ENCODE measurements around the gene CD151. TPM values are rescaled to one million over a fixed set of nuclear protein-coding genes. Genes with fewer than 3 reads are reported as not detected.

Gene CD151
- total and polyA plus RNA-seq, 4 donors: 182 to 556 (median 399) TPM

DNA sequence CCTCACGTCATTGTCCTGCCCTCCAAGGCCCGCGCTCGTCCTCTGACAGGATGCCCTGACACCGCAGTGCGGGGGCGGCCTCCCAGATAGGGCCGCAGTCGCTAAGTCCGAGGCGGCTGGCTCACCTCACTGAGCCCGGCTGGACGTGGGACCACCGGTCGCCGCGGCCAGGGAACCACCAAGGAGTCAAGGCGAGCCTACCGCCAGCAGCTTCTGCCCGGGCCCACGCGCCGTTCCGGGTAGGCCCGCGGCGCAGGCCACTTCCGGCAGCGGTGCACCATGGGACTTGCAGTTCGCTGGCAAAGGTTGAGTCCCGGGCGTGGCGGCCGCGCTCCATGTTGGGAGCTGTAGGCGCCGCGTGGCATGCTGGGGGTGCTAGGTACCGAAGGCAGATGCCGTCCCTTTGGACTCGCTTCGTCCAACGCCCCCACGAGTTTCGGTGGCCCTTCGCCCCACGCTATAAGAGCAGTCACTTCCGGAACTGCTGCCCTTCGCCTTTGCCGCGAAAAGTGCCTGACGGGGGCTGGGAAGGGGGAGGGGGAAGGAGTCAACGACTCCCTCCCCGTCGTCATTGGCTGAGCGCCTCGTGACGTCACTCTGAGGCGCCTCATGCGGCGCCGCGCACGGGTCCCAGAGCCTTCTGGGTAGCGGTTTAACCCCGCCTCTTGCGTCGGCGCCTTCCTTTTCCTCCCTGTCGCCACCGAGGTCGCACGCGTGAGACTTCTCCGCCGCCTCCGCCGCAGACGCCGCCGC is 23.3 kb upstream of the CD151 start, which contains the start of gene RPLP2:
TSS of gene RPLP2 (plus strand) at position 681 of the 753 bp plus-strand sequence. CDS start 268 bp downstream, outside the sequence.
- DNase-seq (peak; percentile 98 to 99 (median 99)), ATAC-seq (ENCODE audit: insufficient read depth, low FRiP score) (peak; percentile 91)
- no peak for TF ChIP-seq CTCF (IDR thresholded peaks at IDR 0.05; ENCODE audit: control extremely low read depth, extremely low read depth)
- peaks cover 6 to 26% (median 11%) of the 10 kb centered on the region in 5 donors for H3K4me1 ChIP-seq (ENCODE audit: control insufficient read depth in 5 of 5, insufficient read depth in 5 of 5, low read length in 5 of 5)
- no peaks in the 10 kb centered on the region for H3K27me3 ChIP-seq (ENCODE audit: control insufficient read depth in 3 of 3, insufficient read depth in 3 of 3, low read length in 2 of 3)
- H3K27ac ChIP-seq (ENCODE audit: low read depth in 1 of 2, low read length in 1 of 2): peak within 1 kb of the TSS; percentile 94 to 97
- H3K9me3 ChIP-seq (ENCODE audit: control insufficient read depth in 4 of 4, insufficient read depth in 3 of 4, low read length in 3 of 4): no peaks in the 10 kb centered on the region
- H3K4me3 ChIP-seq: peak within 1 kb of the TSS; percentile 98
- WGBS, 2 donors: 0% methylated on average over 57 to 81 of the region's 81 CpGs
- peaks cover 0 to 25% (median 14%) of the 10 kb centered on the region in 4 donors for H3K36me3 ChIP-seq (ENCODE audit: control insufficient read depth in 4 of 4, insufficient read depth in 4 of 4, low read length in 4 of 4)
- peak within 1 kb of the TSS; percentile 79 to 86 for H3K9ac ChIP-seq (ENCODE audit: insufficient read depth in 1 of 2, low read length in 2 of 2)

DNA sequence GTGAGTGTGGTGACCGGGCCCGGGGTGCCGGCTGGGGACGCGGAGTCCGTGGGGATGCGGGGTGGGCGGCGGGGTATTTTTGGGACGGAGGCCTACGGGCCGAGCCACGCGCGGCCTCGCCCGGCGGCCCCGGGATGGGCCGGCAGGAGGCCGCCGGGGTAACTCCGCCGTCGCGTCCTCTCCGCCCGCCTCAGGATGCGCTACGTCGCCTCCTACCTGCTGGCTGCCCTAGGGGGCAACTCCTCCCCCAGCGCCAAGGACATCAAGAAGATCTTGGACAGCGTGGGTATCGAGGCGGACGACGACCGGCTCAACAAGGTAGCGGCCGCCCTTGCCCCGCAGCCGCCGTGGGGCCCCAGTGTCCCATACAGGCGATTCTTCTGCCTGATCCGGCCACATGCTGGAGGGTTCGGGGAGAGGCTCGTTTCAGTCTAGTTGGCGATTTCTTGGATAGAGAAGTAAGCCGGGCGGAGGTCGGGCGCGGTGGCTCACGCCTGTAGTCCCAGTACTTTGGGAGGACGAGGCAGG is 22.6 kb upstream of the CD151 start:
- H3K4me3 ChIP-seq: peak overlapping the region; percentile 98
- H3K27me3 ChIP-seq (ENCODE audit: control insufficient read depth in 3 of 3, insufficient read depth in 3 of 3, low read length in 2 of 3): no peaks in the 10 kb centered on the region
- H3K9me3 ChIP-seq (ENCODE audit: control insufficient read depth in 4 of 4, insufficient read depth in 3 of 4, low read length in 3 of 4): no peaks in the 10 kb centered on the region
- TF ChIP-seq CTCF (IDR thresholded peaks at IDR 0.05; ENCODE audit: control extremely low read depth, extremely low read depth): no peak
- 0% methylated on average over 45 to 55 of the region's 55 CpGs for WGBS, 2 donors
- peaks cover 0 to 25% (median 14%) of the 10 kb centered on the region in 4 donors for H3K36me3 ChIP-seq (ENCODE audit: control insufficient read depth in 4 of 4, insufficient read depth in 4 of 4, low read length in 4 of 4)
- peaks cover 5 to 23% (median 9%) of the 10 kb centered on the region in 5 donors for H3K4me1 ChIP-seq (ENCODE audit: control insufficient read depth in 5 of 5, insufficient read depth in 5 of 5, low read length in 5 of 5)
- peak overlapping the region; percentile 61 to 86 for H3K9ac ChIP-seq (ENCODE audit: insufficient read depth in 1 of 2, low read length in 2 of 2)
- H3K27ac ChIP-seq (ENCODE audit: low read depth in 1 of 2, low read length in 1 of 2): peak overlapping the region; percentile 94 to 97
- DNase-seq: no peak
- no peak for ATAC-seq (ENCODE audit: insufficient read depth, low FRiP score)

DNA sequence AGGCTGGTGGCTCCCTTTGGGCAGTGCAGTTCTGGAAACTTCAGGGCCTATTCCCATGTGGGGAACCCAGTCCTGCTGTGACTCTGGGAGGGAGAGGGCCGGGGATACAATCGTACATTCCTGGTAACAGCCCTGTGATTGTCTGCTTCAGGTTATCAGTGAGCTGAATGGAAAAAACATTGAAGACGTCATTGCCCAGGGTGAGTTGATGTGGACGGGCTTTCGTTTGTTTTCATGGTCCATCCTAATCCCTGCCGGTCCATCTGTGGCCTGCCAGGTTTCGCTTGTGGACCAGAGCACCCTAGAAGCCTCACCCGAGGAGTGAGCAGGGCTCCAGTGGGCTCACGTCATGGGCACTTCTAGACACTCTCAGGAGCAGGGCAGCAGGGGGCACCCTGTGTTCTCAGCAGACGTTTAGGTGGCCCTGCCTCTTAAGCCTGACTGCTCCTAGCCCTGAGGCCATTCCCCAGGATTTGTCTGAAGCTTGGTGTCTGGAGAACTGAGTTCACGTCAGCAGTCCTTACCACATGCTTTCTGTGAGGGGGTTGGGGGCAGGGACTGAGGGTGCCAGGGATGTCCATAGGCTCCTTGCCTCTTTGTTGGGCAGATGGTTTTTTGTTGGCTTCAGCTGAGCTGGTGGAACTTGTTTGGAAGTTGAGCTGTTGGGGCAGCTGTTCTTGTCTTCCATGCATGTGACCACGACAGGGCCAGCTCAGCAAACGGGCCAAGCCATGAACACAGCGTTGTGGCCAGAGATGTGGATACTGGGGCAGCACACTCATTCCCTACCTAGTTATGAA is 21.1 kb upstream of the CD151 start:
- ATAC-seq (ENCODE audit: insufficient read depth, low FRiP score): no peak
- peaks cover 5 to 20% (median 6%) of the 10 kb centered on the region in 5 donors for H3K4me1 ChIP-seq (ENCODE audit: control insufficient read depth in 5 of 5, insufficient read depth in 5 of 5, low read length in 5 of 5)
- no peak overlapping the region for H3K4me3 ChIP-seq
- no peak overlapping the region for H3K9ac ChIP-seq (ENCODE audit: insufficient read depth in 1 of 2, low read length in 2 of 2)
- H3K27me3 ChIP-seq (ENCODE audit: control insufficient read depth in 3 of 3, insufficient read depth in 3 of 3, low read length in 2 of 3): no peaks in the 10 kb centered on the region
- no peaks in the 10 kb centered on the region for H3K9me3 ChIP-seq (ENCODE audit: control insufficient read depth in 4 of 4, insufficient read depth in 3 of 4, low read length in 3 of 4)
- peak overlapping the region; percentile 2 to 5 for H3K27ac ChIP-seq (ENCODE audit: low read depth in 1 of 2, low read length in 1 of 2)
- 73 to 77% methylated on average over 14 of the region's 14 CpGs for WGBS, 2 donors
- DNase-seq: no peak
- H3K36me3 ChIP-seq (ENCODE audit: control insufficient read depth in 4 of 4, insufficient read depth in 4 of 4, low read length in 4 of 4): peaks cover 0 to 31% (median 14%) of the 10 kb centered on the region in 4 donors
- TF ChIP-seq CTCF (IDR thresholded peaks at IDR 0.05; ENCODE audit: control extremely low read depth, extremely low read depth): no peak

All from lung (tissue), 12 donors.